Prostate gland (tissue), 2 donors: Measurements from ENCODE around the gene PLA2G12B. TPM values are rescaled to one million over a fixed set of nuclear protein-coding genes. Genes with fewer than 3 reads are reported as not detected.
"Not testable (repeated sequence)": the region's sequence is repeated elsewhere in the genome, so short reads cannot be mapped to it uniquely, and the experiment has no call there.

ENCODE experiments used
- DNase-seq: peaks from one replicate; pipeline ENCODE4 v3.0.0-alpha.2; 2019; ENCODE audit warnings: low spot score
- H3K27ac ChIP-seq, 2 donors: fragments of 200-600 bp; sonication (generic); 2 replicates each; pipeline ENCODE4 v1.5.1; 2017 to 2019
- H3K27me3 ChIP-seq: fragments of 200-600 bp; sonication (generic); replicated peaks from 2 replicates; pipeline ENCODE4 v1.5.1; 2019; ENCODE audit not compliant: insufficient read depth
- H3K36me3 ChIP-seq, 2 donors: fragments of 200-600 bp; sonication (generic); 1 replicate in 1 of 2; 2 replicates in 1 of 2; pipeline versions ENCODE4 v1.5.1 to v1.8.1; 2017 to 2019
- H3K4me1 ChIP-seq: fragments of 200-600 bp; sonication (generic); replicated peaks from 2 replicates; pipeline ENCODE4 v1.5.1; 2019
- H3K4me3 ChIP-seq, 2 donors: fragments of 200-600 bp; sonication (generic); 2 replicates each; pipeline ENCODE4 v1.5.1; 2017 to 2019
- H3K9me3 ChIP-seq: fragments of 200-600 bp; sonication (generic); 2 replicates; pipeline ENCODE4 v1.5.1; 2017
- POLR2A ChIP-seq: fragments of 450-650 bp; IDR thresholded peaks from one replicate; pipeline ENCODE4 v1.6.1; 2016; ENCODE audit warnings: antibody characterized with exemption, mild to moderate bottlenecking
- POLR2AphosphoS5 ChIP-seq: sonication (generic); formaldehyde crosslinking; IDR thresholded peaks from one replicate; pipeline ENCODE4 v1.6.1; 2017; ENCODE audit warnings: antibody characterized with exemption
- WGBS: methylation state at CpG from one replicate; pipeline ENCODE4 v1.1.5; 2018; 5-methylcytosine and 5-hydroxymethylcytosine counted together
- intact Hi-C: fragments of 100-400 bp; cut with DNase I; formaldehyde crosslinking; loops from one replicate; pipeline ENCODE4 v1.14.2; 2022
- total RNA-seq, 2 donors: library from RNA; depleted of rRNA; stranded (reverse); fragments of >200 nt; gene quantifications; one replicate each; pipeline ENCODE4 v1.1.0, GENCODE V29; 2016
- TF ChIP-seq, protein P1 (sequence below), 4 experiments: fragments of 200-600 bp in 2 of 4; fragments of 450-650 bp in 2 of 4; sonication (generic) in 2 of 4; IDR thresholded peaks; 1 replicate in 3 of 4; 2 replicates in 1 of 4; pipeline ENCODE4 v1.5.1; 2016 to 2019; ENCODE audit warnings: antibody characterized with exemption in 4 of 4, mild to moderate bottlenecking in 2 of 4, moderate library complexity in 2 of 4

PLA2G12B gene
- total RNA-seq, 2 donors from 2014 or later: not detected

DNA sequence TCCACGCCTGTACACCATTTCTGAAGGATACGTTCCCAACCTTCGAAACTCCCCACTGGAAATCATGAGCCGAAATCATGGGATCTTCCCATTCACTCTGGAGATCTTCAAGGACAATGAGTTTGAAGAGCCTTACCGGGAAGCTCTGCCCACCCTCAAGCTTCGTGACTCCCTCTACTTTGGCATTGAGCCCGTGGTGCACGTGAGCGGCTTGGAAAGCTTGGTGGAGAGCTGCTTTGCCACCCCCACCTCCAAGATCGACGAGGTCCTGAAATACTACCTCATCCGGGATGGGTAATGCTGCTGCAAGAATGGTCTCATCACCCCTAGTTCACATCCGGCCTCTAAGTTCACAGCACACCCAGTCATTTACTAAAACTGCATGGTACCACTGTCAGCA lies 30.3 kb downstream of the PLA2G12B start:
- Histone ChIP-seq H3K9me3 (no peaks in the 10 kb centered on the region), H3K4me1 (no peaks in the 10 kb centered on the region), H3K27ac (no peak overlapping the region), H3K4me3 (no peak overlapping the region), H3K27me3 (no peaks in the 10 kb centered on the region), H3K36me3 (no peaks in the 10 kb centered on the region)
- intact Hi-C loops: no loop called here
- TF ChIP-seq, protein P1, sequence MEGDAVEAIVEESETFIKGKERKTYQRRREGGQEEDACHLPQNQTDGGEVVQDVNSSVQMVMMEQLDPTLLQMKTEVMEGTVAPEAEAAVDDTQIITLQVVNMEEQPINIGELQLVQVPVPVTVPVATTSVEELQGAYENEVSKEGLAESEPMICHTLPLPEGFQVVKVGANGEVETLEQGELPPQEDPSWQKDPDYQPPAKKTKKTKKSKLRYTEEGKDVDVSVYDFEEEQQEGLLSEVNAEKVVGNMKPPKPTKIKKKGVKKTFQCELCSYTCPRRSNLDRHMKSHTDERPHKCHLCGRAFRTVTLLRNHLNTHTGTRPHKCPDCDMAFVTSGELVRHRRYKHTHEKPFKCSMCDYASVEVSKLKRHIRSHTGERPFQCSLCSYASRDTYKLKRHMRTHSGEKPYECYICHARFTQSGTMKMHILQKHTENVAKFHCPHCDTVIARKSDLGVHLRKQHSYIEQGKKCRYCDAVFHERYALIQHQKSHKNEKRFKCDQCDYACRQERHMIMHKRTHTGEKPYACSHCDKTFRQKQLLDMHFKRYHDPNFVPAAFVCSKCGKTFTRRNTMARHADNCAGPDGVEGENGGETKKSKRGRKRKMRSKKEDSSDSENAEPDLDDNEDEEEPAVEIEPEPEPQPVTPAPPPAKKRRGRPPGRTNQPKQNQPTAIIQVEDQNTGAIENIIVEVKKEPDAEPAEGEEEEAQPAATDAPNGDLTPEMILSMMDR (IDR thresholded peaks at IDR 0.05): no peak
- TF ChIP-seq POLR2A (no peak), POLR2AphosphoS5 (no peak)
- DNase-seq: no peak
- WGBS: 95% methylated on average over 13 of the region's 13 CpGs

DNA sequence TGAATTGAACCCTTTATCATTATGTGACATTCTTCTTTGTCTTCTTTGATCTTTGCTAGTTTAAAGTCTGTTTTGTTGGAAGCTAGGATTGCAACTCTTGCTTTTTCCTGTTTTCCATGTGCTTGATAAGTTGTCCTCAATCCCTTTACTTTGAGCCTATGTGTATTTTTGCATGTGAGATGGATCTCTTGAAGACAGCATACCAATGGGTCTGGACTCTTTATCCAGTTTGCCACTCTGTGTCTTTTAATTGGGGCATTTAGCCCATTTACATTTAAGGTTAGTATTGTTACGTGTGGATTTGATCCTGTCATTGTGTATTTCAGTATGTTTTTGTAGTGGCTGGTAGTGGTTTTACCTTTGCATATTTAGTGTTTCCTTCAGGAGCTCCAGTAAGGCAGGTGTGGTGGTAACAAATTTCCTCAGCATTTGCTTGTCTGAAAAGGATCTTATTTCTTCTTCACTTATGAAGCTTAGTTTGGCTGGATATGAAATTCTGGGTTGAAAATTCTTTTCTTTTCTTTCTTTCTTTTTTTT lies 33.4 kb downstream of the PLA2G12B start:
- intact Hi-C loops, H3K27me3 ChIP-seq, H3K36me3 ChIP-seq, H3K4me3 ChIP-seq, DNase-seq, H3K27ac ChIP-seq, H3K4me1 ChIP-seq, H3K9me3 ChIP-seq: not testable (repeated sequence)
- WGBS: 97% methylated on average over 1 of the region's 1 CpG

DNA sequence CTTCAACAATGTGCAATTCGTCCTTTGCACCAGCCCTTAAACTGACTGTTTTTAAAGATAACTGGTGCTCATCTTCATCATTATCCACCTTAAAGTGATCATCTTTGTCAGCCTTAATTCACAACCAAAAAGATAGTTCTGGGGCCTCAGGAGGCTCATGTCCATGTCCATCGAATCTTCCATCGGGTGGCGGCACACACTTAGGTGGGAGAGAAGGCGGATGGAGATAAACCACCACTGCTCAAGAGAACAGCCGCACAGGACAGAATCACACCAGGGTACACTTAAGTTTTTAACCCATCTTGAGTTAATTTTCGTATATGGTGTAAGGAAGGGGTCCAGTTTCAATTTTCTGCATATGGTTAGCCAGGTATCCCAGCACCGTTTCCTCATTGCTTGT lies 36.3 kb downstream of the PLA2G12B start:
- no peaks in the 10 kb centered on the region for H3K9me3 ChIP-seq
- DNase-seq: no peak
- 91% methylated on average over 8 of the region's 8 CpGs for WGBS
- no peaks in the 10 kb centered on the region for H3K36me3 ChIP-seq
- no peak overlapping the region for H3K27ac ChIP-seq
- no peaks in the 10 kb centered on the region for H3K27me3 ChIP-seq
- no peaks in the 10 kb centered on the region for H3K4me1 ChIP-seq
- no peak overlapping the region for H3K4me3 ChIP-seq
- intact Hi-C loops: no loop called here
- TF ChIP-seq, protein P1 (IDR thresholded peaks at IDR 0.05): no peak
- TF ChIP-seq POLR2A: no peak

DNA sequence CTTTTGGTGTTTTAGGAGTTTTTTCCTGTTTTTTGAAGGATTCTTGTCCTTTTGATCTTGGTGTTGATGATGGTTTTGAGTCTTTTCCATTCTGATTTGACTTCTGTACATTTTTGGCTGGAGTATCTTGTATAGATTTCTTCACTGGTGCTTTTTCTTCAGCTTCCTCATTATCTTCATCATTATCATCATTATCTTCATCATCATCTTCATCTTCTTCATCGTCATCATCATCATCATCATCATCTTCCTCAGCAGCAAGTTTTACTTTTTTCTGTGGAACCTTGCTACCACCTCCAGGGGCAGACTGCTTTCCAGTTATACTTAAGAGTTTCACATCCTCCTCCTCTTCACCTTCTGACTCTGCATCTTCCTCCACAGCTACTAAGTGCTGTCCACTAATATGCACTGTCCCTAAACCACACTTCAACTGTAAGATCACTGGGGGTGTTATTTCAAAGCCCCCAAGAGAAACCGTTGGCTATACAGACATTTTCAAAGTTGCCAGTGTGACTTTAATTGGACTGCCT lies 36.7 kb downstream of the PLA2G12B start:
- not testable (repeated sequence) for H3K27ac ChIP-seq
- 83% methylated on average over 2 of the region's 2 CpGs for WGBS

DNA sequence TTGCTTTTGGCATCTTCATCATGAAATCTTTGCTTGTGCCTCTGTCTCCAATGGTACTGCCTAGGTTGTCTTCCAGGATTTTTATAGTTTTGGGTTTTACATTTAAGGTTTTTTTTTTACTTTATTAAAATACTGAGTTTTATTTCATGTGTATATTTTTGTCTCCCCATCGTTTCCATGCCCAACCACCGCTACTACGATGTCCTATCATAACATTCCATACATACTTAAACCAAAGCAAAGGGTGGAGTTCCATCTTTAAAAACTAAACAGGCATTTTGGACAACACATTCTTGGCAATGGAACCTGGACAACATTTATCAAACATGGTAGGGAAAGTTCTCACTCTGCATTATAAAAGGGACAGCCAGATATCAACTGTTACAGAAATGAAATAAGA lies 37.4 kb downstream of the PLA2G12B start:
- H3K4me1 ChIP-seq, intact Hi-C loops, DNase-seq, H3K9me3 ChIP-seq, H3K27me3 ChIP-seq, H3K4me3 ChIP-seq, H3K27ac ChIP-seq, H3K36me3 ChIP-seq: not testable (repeated sequence)
- 43% methylated on average over 3 of the region's 3 CpGs for WGBS

More for the DNA sequence above, 36.7 kb downstream of the PLA2G12B start:
- H3K9me3 ChIP-seq, H3K36me3 ChIP-seq, H3K4me3 ChIP-seq, H3K27me3 ChIP-seq, DNase-seq, intact Hi-C loops, H3K4me1 ChIP-seq: not testable (repeated sequence)

DNA sequence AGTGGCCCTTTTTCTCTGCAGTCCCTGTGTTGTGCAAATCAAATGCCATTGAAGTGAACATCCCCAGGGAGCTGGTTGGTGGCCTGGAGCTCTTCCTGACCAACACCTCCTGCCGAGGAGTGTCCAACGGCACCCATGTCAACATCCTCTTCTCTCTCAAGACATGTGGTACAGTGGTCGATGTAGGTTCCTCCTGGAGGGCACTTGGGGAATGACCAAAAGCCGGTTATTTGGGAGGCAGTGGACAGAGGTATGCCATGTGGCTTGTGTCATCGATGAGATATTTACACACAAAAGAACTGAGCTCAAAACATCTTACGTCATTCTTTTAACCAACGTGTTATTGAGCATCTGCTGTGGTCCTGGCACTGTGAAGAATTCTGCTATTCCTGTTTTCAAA lies 41.3 kb downstream of the PLA2G12B start:
- no peak overlapping the region for H3K27ac ChIP-seq
- no peaks in the 10 kb centered on the region for H3K27me3 ChIP-seq
- H3K4me1 ChIP-seq: no peaks in the 10 kb centered on the region
- intact Hi-C loops: no loop called here
- DNase-seq: no peak
- whole genome bisulfite sequencing: 78% methylated on average over 7 of the region's 7 CpGs
- no peak overlapping the region for H3K4me3 ChIP-seq
- no peaks in the 10 kb centered on the region for H3K36me3 ChIP-seq
- H3K9me3 ChIP-seq: no peaks in the 10 kb centered on the region
- TF ChIP-seq, protein P1 (IDR thresholded peaks at IDR 0.05): no peak
- TF ChIP-seq POLR2A: no peak
- no peak for TF ChIP-seq POLR2AphosphoS5
